HL-60 (cell line): ENCODE results near the gene MEIOSIN.
"Not testable (repeated sequence)": the region's sequence is repeated elsewhere in the genome, so short reads cannot be mapped to it uniquely, and the experiment has no call there.

Experiments
- GABPA ChIP-seq: IDR thresholded peaks from 2 replicates; pipeline ENCODE4 v1.6.1; 2012; ENCODE audit warnings: low read depth
- POLR2AphosphoS5 ChIP-seq: IDR thresholded peaks from 2 replicates; pipeline ENCODE4 v1.6.1; 2012; ENCODE audit warnings: low read depth
- REST ChIP-seq: IDR thresholded peaks from 2 replicates; pipeline ENCODE4 v1.6.1; 2012; ENCODE audit warnings: low read depth; ENCODE audit not compliant: insufficient replicate concordance
- TF ChIP-seq, protein P1 (sequence below): IDR thresholded peaks from one replicate; pipeline ENCODE4 v1.5.1; 2011; ENCODE audit warnings: low read length, control low read depth, inconsistent platforms; ENCODE audit not compliant: insufficient read depth

- TF ChIP-seq, protein P1, sequence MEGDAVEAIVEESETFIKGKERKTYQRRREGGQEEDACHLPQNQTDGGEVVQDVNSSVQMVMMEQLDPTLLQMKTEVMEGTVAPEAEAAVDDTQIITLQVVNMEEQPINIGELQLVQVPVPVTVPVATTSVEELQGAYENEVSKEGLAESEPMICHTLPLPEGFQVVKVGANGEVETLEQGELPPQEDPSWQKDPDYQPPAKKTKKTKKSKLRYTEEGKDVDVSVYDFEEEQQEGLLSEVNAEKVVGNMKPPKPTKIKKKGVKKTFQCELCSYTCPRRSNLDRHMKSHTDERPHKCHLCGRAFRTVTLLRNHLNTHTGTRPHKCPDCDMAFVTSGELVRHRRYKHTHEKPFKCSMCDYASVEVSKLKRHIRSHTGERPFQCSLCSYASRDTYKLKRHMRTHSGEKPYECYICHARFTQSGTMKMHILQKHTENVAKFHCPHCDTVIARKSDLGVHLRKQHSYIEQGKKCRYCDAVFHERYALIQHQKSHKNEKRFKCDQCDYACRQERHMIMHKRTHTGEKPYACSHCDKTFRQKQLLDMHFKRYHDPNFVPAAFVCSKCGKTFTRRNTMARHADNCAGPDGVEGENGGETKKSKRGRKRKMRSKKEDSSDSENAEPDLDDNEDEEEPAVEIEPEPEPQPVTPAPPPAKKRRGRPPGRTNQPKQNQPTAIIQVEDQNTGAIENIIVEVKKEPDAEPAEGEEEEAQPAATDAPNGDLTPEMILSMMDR = not testable (repeated sequence)
- not testable (repeated sequence) for TF ChIP-seq POLR2AphosphoS5, REST, GABPA
These were observed 13.2 kb upstream of the MEIOSIN start for GRCh38 chr19:45720065-45720464.
